ENCODE measurements around the gene TXNRD3.

The TXNRD3 gene

DNA sequence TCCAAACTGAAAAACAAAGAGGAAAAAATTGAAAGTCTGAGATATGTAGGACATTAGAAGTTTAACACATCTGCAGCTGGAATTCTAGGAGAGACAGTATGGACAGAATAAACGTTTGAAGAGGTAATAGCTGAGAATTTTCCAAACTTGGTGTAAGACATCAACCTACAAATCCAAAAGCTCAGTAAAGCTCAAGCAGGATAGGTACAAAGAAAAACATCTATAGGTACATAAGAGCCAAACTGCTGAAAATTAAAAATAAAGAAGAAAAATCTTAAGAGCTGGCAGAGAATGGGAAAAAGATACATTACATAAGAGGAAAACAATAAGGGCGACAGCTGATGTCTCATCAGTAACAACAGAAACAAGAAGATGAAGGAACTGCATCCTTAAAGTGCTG is 73.4 kb downstream of the TXNRD3 start:
- no peak for DNase-seq

DNA sequence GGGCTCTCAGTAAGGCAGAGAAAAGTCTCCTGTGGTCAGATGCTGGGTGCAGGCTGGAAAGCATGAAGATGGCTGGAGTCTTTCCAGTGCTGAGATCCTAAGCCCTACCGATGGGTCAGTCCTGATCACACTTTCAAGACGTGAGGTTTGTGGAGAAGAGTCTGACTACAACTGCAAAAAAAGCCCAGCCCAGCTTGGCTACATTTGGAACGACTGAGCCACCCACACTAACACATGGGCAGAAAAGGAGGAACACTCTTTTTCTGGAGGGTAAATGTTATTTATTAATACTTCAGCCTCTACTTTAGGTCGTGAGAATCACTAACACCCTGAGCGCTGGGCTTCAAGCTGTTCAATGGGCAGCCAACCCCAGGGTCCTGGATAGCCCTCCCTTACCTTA is 74.2 kb downstream of the TXNRD3 start:
- DNase-seq = no peak

DNA sequence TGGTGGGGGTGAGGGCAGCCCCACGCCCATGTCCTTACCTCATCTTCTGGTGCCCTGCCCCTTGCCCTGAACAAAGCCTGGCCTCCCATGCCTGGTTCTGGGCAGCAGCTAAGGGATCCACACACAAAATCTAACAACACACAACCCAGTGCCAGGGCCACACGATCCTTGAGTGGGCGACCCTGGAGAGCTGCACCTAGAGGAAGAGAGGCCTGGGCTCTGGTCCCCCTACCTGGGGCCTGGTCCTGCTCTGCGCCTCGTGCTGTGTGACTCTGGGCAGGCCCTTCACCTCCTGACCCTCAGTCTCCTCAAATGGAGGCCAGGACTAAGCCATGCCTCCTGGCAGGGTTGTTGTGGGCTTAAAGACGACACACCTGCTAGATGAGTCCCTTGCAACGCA is 76.2 kb downstream of the TXNRD3 start:
- no peak for DNase-seq

DNA sequence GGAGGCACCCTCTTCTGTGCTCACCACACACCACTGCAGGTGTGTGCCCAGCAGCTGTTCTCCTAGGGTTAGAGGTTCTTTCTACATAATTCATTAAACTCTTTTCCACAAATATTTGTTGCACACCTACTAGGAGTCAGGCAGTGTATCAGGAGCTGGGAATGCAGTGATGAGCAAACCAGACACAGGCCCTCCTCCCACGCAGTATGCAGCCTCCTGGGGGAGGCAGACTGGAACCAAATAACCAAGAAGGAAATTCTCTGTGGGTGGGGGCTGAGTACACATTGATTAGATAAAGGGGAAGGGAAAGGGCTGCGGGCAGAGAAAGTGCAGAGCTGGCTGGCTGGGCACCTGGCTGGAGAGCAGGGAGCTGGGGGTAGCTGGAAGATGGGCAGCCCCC is 77.7 kb downstream of the TXNRD3 start:
- DNase-seq = no peak

DNA sequence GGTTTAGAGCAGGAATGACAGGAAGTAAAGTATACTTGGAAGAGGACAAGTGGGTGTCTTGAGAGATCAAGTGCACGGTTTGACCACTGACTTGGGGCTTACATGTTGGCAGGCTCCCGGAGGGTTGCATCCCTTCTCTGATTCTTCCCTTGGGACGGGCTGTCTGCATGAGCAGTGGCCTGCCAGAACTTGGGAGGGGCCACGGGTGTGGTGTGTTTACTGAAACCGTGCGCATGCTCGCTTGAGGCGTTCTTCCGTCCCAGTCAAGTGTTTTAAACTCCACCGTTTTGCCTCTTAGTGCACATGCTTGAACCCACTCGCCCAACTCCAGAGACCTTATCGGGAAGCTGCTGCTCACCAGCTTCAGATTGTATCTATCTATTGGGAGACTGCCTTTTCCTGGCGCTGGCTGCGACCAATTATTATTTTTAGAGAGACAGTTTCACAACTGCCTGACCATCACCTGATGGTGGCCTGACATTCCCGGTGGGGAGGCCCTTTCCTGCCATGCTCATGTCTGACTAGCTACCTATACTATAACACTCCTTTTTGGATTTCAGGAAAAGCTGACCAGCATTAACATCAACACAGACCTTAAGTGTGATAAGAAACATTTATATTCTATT is 81.3 kb downstream of the TXNRD3 start:
- no peak for DNase-seq

DNA sequence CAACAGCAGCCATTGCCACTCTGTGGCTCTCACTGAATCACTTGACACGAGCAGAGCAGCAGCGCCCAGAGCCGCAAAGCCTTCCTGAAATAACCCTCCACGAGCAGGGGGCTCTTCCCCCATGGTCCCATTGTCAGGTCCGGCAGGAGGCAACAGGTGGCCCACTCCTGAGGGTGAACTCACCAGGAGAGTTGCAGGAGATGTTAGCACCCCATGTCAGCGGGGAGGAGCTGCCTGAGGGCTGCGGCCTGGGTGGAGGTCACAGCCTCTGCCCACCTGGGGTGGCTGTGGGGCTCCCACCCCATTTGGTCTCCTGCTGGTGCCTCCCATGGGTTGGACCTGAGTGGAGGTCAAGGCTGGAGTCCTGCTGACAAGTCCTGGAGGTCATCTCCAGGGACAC is 83.8 kb downstream of the TXNRD3 start:
- no peak for DNase-seq

DNA sequence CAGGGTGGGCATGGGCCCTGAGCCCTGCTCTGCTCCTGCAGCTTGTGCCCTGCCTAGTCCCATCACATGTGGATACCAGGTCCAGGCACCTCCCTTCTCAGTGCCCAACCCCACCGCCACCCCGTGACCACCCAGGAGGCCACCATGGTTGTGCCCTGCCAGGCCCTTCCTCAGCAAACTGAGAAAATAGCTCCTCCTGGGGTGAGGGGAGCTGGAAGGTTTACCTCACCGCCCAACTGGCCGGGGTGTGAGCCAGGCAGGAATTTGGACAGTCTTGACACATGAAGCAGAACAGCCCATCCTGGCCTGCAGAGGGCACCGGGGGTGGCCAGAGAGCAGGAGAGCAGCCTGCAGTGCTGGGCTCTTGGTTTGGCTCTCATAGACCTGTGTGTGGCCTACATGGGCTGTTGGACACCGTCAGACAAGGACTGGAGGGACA is 84.8 kb downstream of the TXNRD3 start:
- no peak for DNase-seq

DNA sequence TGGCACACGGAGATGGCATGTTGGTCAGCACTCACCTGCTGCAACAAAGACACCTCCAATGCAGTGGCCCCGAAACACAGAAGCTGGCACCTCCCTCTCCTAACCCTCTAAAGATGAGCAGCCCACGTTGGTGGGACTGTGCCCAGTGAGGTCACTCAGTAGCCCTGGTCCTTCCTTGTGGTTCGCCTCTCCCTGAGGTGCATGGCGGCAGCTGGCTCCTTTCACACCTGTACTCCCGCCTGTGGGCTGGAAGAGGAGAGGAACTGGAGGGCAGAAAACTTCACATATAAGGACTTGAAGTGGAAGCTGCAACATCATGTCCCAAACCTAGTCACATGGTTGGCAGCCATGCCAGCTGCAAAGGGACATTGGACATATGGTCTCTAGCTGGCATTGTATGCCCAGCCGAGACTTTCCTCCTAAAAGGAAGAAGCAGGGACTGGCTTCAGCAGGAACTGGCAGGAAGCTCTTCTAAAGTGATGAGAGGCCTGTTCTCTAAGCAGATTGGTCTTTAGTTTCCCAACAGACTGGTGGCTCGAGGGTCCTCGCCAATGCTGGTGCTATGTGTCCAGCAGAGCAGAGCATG is 85.4 kb downstream of the TXNRD3 start:
- no peak for DNase-seq

DNA sequence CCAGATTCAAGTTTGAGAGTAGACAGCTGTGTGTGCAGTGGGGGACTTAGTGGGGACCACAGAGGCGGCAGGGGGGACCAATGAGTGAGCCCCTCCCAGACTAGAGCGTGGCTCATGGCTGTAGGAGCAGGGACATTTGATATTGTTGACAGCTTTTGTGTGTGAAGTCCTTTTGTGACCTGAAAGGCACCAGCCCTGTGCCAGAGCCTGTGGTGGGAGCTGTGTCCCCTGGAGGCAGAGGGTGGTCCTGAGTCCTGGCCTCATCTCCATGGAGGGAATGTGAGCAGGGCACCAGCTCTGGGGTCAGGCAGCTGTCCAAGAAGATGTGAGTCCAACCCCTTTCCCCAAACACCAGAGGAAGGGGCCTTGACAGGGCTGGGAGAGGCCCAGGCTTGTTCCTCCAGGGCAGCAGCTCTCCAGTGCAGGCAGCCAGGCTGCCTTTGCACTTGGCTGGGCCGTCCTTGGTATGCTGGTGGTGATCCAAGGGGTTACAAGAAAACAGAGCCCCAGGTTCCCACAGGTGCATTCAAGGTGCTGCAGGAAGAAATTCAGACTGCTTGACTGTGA is 86.1 kb downstream of the TXNRD3 start:
- DNase-seq = no peak

DNA sequence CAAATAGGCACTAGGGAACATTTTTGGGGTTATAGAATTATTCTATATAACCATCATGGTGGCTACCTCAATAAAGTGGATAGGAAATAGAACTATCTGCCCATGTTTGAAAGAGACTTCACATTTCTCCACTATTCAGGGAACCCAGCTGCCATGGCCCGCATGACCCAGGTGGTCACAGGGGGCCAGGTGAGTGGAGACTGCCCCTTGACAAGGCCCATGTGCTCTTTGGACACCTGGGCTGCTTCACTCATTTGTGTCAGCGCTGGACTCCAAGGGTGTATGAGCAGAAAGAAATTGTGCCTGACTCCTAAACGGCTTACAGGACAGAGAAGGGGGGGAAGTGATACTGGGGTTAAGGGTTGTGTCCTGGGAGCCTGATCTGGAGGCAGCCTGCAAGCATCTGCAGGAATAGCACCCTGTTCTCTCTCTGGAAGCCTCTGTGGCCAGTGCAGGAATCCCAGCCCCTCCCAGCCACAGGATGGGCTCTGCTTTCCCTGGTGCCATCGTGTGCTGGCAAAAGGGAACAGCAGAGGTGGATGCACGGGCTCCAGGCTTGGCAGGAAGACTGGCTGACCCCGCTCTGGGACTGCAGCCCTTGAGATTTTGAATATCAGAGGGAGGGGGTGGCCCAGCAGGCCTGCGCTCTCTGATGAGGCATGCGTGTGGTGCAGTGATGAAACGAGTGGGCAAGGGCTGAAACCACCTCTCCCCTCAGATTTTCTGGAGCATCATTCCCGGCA is 87.1 kb downstream of the TXNRD3 start:
- no peak for DNase-seq

DNA sequence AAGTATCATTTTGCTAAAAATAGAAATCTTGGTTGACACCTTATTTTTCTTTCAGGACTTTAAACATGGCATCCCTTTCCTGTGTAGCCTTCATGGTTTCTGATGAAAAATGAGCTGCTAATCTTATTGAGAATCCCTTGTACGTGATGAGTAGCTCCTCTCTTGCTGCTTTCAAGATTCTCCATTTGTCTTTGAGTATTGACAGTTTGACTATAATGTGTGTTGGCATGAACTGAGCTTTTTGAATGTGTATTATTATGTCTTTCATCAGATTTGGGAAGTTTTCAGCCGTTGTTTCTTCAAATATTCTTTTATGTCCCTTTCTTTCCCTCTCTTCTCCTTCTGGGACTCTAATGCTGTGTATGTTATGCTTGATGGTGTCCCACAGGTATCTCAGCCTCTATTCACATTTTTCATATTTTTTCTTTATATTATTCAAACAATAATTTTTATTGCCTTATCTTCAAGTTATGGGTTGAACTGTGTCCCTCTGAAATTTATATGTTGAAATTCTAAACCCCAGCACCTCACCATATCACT is 92.1 kb downstream of the TXNRD3 start:
- no peak for DNase-seq

DNA sequence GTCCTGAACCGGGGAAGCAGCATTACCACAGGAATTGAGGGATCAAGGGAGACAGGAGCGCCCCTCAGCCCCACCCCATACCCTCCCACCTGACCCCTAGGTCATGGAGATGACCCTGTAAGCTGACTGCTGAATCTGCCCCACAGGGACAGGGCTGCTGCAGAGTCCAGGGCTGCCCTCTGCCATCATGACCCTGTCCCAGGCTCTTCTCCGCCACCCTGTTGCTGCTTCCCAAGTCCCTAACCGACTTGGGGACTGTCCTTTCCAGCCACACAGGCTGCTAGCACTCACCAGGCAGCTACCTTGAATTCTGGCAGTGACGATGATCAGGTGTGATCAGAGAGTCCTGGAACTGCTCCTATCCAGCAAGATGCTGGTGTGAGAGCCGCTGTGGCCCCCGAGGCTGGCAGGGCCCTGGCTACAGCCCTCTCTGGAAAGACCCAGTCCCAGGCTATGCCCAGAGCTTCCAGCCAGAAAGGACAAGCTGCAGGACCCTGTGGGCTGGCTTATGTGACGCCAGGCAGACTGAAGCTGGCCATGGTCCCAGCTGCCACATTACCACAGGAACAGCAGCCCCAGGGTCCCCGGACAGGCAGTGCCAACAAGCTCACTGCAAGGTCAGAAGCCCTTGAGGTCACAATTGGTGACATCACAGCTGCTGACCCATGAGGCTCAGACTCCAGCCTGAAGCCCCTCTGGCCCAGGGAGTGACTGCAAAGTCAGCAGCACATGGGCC is 96.4 kb downstream of the TXNRD3 start, which contains the start of gene C3orf22:
Gene C3orf22 (minus strand): TSS at position 597 of the 736 bp plus-strand sequence. CDS start 5,542 bp downstream, outside the sequence.
- DNase-seq = no peak

DNA sequence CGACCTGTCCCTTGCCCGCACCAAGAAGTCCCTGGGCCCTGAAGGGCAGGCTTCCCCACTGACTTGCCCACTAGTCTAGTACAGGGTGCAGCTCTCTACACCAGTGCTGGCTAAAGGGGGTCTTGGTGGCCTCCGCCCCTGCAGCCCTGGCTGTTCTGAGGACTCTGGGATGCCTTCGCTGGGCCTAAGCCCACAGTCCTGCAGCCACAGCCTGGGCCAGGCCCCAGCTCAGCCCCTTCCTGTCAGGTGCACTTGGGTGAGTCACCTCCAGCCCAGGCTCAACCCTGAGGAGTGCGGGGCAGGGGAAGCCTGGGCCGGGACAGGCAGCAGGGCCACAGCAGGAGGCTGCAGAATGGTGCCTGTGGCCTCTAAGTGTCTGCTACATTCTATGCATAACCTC is 97.2 kb downstream of the TXNRD3 start:
- no peak for DNase-seq

DNA sequence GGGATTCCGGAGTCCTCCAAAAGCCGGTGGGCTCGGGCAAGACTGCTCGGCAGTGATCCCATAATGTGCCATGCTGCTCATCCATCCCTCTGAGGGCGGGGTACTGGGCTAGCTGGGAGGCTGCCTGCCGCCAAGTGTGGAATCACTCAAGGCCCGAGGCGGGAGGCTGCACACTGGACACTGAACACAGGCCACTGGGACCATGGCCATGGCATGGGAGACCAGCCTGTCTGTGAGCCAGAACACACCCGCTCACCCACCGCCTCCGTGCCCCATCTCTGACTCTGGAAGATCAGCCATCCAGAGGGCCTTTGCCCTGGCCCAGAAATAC is 97.5 kb downstream of the TXNRD3 start:
- no peak for DNase-seq

All from NCI-H2081 (cell line).